T-cell (primary cell): ENCODE data around the gene LINC00305. TPM values are rescaled to one million over a fixed set of nuclear protein-coding genes. Genes with fewer than 3 reads are reported as not detected.

Experiments used
- ATAC-seq, 4 experiments: fragments of 200-7000 bp in 3 of 4; fragments of 150-1000 bp in 1 of 4; cut with Tn5 transposase; replicated peaks in 1 of 4; 1 replicate in 3 of 4; 2 replicates in 1 of 4; pipeline ENCODE4 v1.10.0; 2021; ENCODE audit warnings: moderate library complexity in 3 of 4, mild to moderate bottlenecking in 2 of 4, moderate number of reproducible peaks in 1 of 4
- CTCF ChIA-PET, 2 donors: fragments of 300-600 bp; sonication (Branson Sonifier 250); formaldehyde crosslinking; loops; one replicate each; lab custom pipeline; 2022; ENCODE audit warnings: antibody characterized with exemption in 2 of 2; lab: Charles Lee
- POLR2A ChIA-PET, 2 donors: fragments of 300-600 bp; sonication (Branson Sonifier 250); formaldehyde crosslinking; loops; one replicate each; lab custom pipeline; 2022; ENCODE audit warnings: antibody characterized with exemption in 2 of 2; lab: Charles Lee
- DNase-seq, 35 experiments: peaks; one replicate each; pipeline versions ENCODE4 v3.0.0 to v3.0.0-alpha.2; 2013 to 2023
- H3K27ac ChIP-seq: one replicate; pipeline ENCODE4 v1.5.1; 2013; ENCODE audit warnings: low read length
- H3K27me3 ChIP-seq, 2 experiments: replicated peaks in 1 of 2; 1 replicate in 1 of 2; 2 replicates in 1 of 2; pipeline versions ENCODE4 v1.6.1 to v1.7.0; 2013; ENCODE audit warnings: low read length in 1 of 2, mixed read lengths in 1 of 2; ENCODE audit not compliant: control insufficient read depth in 2 of 2, insufficient read depth in 2 of 2; ENCODE audit errors: extremely low read depth in 1 of 2
- H3K36me3 ChIP-seq, 2 donors: 1 replicate in 1 of 2; 2 replicates in 1 of 2; pipeline versions ENCODE4 v1.6.1 to v1.7.0; 2013; ENCODE audit warnings: low read length in 1 of 2; ENCODE audit not compliant: control insufficient read depth in 2 of 2, insufficient read depth in 1 of 2; ENCODE audit errors: extremely low read depth in 1 of 2
- H3K4me1 ChIP-seq, 2 experiments: 1 replicate in 1 of 2; 2 replicates in 1 of 2; pipeline versions ENCODE4 v1.6.1 to v1.7.0; 2013; ENCODE audit warnings: low read length in 2 of 2, mixed read lengths in 1 of 2; ENCODE audit not compliant: insufficient read depth in 2 of 2, control insufficient read depth in 1 of 2; ENCODE audit errors: extremely low read depth in 1 of 2
- H3K4me3 ChIP-seq, 2 donors: 1 replicate in 1 of 2; 2 replicates in 1 of 2; pipeline versions ENCODE4 v1.5.1 to v1.7.0; 2013; ENCODE audit warnings: mild to moderate bottlenecking in 2 of 2, low read length in 1 of 2, moderate library complexity in 1 of 2; ENCODE audit not compliant: control insufficient read depth in 1 of 2; ENCODE audit errors: extremely low read depth in 1 of 2
- H3K9me3 ChIP-seq: 2 replicates; pipeline ENCODE4 v1.7.0; 2013
- H3K27ac Mint-ChIP-seq, 2 donors: one replicate each; pipeline ENCODE4 v1.8.0; 2020 to 2021; ENCODE audit warnings: mild to moderate bottlenecking in 2 of 2, mixed read lengths in 2 of 2
- H3K27me3 Mint-ChIP-seq, 2 donors: one replicate each; pipeline ENCODE4 v1.8.0; 2021 to 2022; ENCODE audit warnings: mixed read lengths in 2 of 2
- H3K36me3 Mint-ChIP-seq: one replicate; pipeline ENCODE4 v1.8.0; 2021; ENCODE audit warnings: mixed read lengths
- H3K4me1 Mint-ChIP-seq, 3 donors: one replicate each; pipeline ENCODE4 v1.8.0; 2020 to 2022; ENCODE audit warnings: mixed read lengths in 3 of 3, mild to moderate bottlenecking in 1 of 3
- H3K4me3 Mint-ChIP-seq, 3 donors: one replicate each; pipeline ENCODE4 v1.8.0; 2020 to 2022; ENCODE audit warnings: mild to moderate bottlenecking in 3 of 3, mixed read lengths in 3 of 3, moderate library complexity in 3 of 3
- H3K9me3 Mint-ChIP-seq, 3 donors: one replicate each; pipeline ENCODE4 v1.8.0; 2020 to 2022; ENCODE audit warnings: mixed read lengths in 3 of 3
- WGBS: methylation state at CpG from one replicate; pipeline ENCODE4 v1.1.5; 2013; ENCODE audit warnings: missing lambda C conversion rate; ENCODE audit not compliant: insufficient coverage; 5-methylcytosine and 5-hydroxymethylcytosine counted together
- total RNA-seq, 35 experiments: library from RNA in 6 of 35; stranded (reverse) in 6 of 35; fragments of 120-200 nt in 1 of 35; gene quantifications; one replicate each; pipeline versions ENCODE4 v1.2.1 to v1.2.4 and lab custom pipeline; 2013 to 2026

Gene LINC00305
- total RNA-seq, 5 donors from 2014 or later (not counting 1 experiment from before 2014, with no cell fraction given), result not detected

DNA sequence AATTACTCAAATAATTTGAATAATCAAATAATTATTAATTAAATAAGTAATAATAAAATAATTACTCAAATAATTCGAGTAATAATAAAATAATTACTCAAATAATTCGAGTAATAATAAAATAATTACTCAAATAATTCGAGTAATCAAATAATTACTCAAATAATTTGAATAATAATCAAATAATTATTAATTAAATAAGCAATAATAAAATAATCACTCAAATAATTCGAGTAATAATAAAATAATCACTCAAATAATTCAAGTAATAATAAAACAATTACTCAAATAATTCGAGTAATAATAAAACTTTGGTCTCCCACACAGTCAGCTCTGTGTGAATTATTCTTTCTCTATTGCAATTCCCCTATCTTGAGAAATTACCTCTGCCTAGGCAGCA is 30.0 kb upstream of the LINC00305 start:
- Mint-ChIP-seq H3K27ac (no peak overlapping the region), H3K36me3 (no peaks in the 10 kb centered on the region), H3K4me3 (no peak overlapping the region), H3K4me1 (no peaks in the 10 kb centered on the region), H3K9me3 (peaks cover 0 to 5% (median 4%) of the 10 kb centered on the region in 3 donors), H3K27me3 (peaks cover 0 to 6% of the 10 kb centered on the region in 2 donors)
- no CpG with 5 or more reads among the region's 5 CpGs for WGBS
- Histone ChIP-seq H3K27me3 (no peaks in the 10 kb centered on the region), H3K4me3 (no peak overlapping the region), H3K9me3 (no peaks in the 10 kb centered on the region), H3K27ac (no peak overlapping the region), H3K4me1 (no peaks in the 10 kb centered on the region), H3K36me3 (no peaks in the 10 kb centered on the region)
- ChIA-PET POLR2A (no interaction called here), CTCF (no interaction called here)
- ATAC-seq (no peak), DNase-seq (no peak)

DNA sequence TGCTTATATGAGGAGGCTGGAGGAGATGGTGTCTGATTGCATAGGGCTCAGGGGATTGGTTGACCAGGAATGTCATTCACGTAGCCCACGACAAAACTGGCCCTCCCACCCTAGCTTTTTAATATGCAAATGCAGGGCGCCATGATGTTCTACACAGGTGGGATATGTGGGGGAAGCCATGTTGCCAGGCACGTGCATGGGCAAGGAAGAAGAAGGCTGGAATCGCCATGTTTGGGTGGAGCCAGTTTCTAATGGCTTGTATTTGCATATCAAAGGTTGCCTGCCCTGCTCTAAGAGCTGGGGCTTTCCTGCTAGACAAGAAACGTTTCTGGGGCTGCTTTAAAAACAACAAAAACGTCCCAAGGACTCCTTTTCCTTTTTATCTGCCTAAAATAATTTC is 26.5 kb upstream of the LINC00305 start:
- Histone ChIP-seq H3K9me3 (no peaks in the 10 kb centered on the region), H3K36me3 (no peaks in the 10 kb centered on the region), H3K27me3 (no peaks in the 10 kb centered on the region), H3K4me3 (no peak overlapping the region), H3K4me1 (no peaks in the 10 kb centered on the region), H3K27ac (no peak overlapping the region)
- Mint-ChIP-seq H3K4me3 (no peak overlapping the region), H3K27me3 (no peaks in the 10 kb centered on the region), H3K36me3 (no peaks in the 10 kb centered on the region), H3K4me1 (no peaks in the 10 kb centered on the region), H3K27ac (no peak overlapping the region), H3K9me3 (peaks cover 0 to 8% (median 4%) of the 10 kb centered on the region in 3 donors)
- DNase-seq (no peak), ATAC-seq (no peak)
- CTCF ChIA-PET, result no interaction called here
- POLR2A ChIA-PET, result no interaction called here
- 46% methylated on average over 5 of the region's 7 CpGs for WGBS

DNA sequence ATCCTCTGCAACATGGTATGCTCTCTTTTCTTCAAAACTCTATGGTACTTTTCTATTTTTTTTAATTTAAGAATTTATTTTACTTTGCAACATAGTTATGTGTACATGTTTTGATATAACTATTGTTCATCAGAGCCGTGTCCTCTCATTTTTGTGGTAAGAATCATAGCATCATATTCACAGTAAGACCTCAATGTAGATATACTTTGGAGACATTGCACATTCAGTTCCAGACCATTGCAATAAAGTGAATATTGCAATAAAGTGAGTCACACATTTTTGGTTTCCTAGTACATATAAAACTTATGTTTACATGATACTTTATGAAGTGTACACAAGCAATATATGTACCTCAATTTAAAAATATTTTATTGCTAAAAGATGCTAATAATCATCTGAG is 22.7 kb upstream of the LINC00305 start:
- ATAC-seq (no peak), DNase-seq (no peak)
- no peaks in the 10 kb centered on the region for H3K27me3 ChIP-seq
- no peaks in the 10 kb centered on the region for H3K4me1 Mint-ChIP-seq
- H3K27ac Mint-ChIP-seq, result no peak overlapping the region
- H3K27ac ChIP-seq, result no peak overlapping the region
- peaks cover 0 to 8% (median 4%) of the 10 kb centered on the region in 3 donors for H3K9me3 Mint-ChIP-seq
- no peaks in the 10 kb centered on the region for H3K4me1 ChIP-seq
- WGBS, result no CpG with 5 or more reads among the region's 1 CpG
- no peaks in the 10 kb centered on the region for H3K27me3 Mint-ChIP-seq
- no peak overlapping the region for H3K4me3 Mint-ChIP-seq
- POLR2A ChIA-PET, result no interaction called here
- no peak overlapping the region for H3K4me3 ChIP-seq
- CTCF ChIA-PET, result no interaction called here
- no peaks in the 10 kb centered on the region for H3K9me3 ChIP-seq
- H3K36me3 Mint-ChIP-seq, result no peaks in the 10 kb centered on the region
- no peaks in the 10 kb centered on the region for H3K36me3 ChIP-seq

DNA sequence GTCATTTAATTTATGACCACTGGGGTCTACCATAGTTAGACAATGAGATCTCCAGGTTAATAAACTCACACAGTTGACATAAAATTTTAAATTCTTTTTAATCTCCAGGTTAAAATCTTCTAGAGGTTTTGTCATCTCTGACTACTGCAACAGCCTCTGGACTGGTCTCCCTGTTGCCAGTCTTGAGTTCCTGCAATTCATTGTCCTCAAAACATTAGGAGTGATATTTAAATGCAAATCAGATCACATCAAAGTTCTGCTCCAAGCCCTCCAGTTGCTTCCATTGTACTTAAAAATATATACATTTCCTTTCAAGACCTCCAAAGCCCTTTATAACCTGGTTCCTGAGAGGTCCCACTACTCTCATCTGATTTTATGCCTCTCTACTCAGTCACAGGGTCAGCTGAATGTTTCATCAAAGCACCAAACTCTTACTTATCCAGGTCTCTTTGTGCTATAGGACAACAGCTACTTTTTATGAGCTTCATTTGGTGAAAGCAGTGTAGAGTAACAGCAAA is 18.6 kb upstream of the LINC00305 start:
- H3K36me3 Mint-ChIP-seq, result no peaks in the 10 kb centered on the region
- no peaks in the 10 kb centered on the region for H3K4me1 Mint-ChIP-seq
- POLR2A ChIA-PET, result no interaction called here
- DNase-seq (no peak), ATAC-seq (no peak)
- peaks cover 0 to 4% (median 1%) of the 10 kb centered on the region in 3 donors for H3K9me3 Mint-ChIP-seq
- no peak overlapping the region for H3K27ac Mint-ChIP-seq
- Histone ChIP-seq H3K9me3 (no peaks in the 10 kb centered on the region), H3K4me1 (no peaks in the 10 kb centered on the region), H3K27me3 (no peaks in the 10 kb centered on the region), H3K36me3 (no peaks in the 10 kb centered on the region), H3K27ac (no peak overlapping the region), H3K4me3 (no peak overlapping the region)
- H3K4me3 Mint-ChIP-seq, result no peak overlapping the region
- H3K27me3 Mint-ChIP-seq, result no peaks in the 10 kb centered on the region
- CTCF ChIA-PET, result no interaction called here

DNA sequence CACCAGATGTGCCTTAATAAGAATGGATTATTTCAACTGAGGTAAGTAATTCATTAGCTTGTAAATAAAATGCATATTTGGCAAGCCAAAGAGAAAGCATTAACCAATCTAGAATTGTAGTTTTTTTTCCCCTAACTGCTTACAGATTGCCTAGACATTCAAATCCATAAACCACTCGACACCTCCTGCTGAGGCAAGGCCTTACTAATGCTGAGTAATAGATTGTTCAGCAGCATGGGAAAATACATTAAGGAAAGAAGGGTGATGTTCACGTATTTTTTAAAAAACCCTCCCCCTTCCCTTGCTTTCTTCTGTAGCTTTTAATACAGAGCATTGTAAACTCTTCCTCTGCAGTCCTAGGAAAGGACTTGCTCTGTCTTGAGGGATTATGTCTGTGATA is 17.0 kb upstream of the LINC00305 start:
- no peaks in the 10 kb centered on the region for H3K4me1 ChIP-seq
- H3K4me1 Mint-ChIP-seq, result no peaks in the 10 kb centered on the region
- CTCF ChIA-PET, result interaction anchor here in 1 of 2 donors (0.6 kb wide), 1 partner anchor 49 kb away, joined by 3 read pairs; no protein-coding TSS in a partner anchor
- H3K9me3 ChIP-seq, result no peaks in the 10 kb centered on the region
- no peak overlapping the region for H3K4me3 ChIP-seq
- H3K27ac Mint-ChIP-seq, result no peak overlapping the region
- no peaks in the 10 kb centered on the region for H3K27me3 ChIP-seq
- DNase-seq (no peak), ATAC-seq (no peak)
- no peak overlapping the region for H3K27ac ChIP-seq
- POLR2A ChIA-PET, result no interaction called here
- no peak overlapping the region for H3K4me3 Mint-ChIP-seq
- H3K36me3 ChIP-seq, result no peaks in the 10 kb centered on the region
- H3K36me3 Mint-ChIP-seq, result no peaks in the 10 kb centered on the region
- no peaks in the 10 kb centered on the region for H3K27me3 Mint-ChIP-seq
- WGBS, result no CpG with 5 or more reads among the region's 2 CpGs
- peaks cover 0 to 4% (median 0%) of the 10 kb centered on the region in 3 donors for H3K9me3 Mint-ChIP-seq

DNA sequence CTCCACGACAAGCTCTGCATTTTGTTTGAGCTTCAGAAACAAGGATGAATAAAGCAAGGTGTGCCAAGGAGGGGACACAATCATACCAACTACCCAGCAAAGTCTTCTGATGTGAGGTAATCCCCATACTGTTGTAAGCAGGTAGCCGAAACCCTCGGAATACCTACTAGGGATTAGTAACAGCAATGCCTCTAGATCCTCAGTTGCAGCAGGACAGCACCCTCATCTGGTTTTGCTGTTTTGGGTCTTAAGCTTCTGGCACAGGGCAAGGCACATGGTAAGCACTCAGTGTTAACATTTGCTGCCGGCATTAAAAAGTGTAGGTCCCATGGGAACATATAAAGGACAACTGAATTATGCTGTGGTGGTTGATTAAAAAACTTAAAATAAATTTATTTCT is 16.0 kb upstream of the LINC00305 start:
- ATAC-seq (no peak), DNase-seq (no peak)
- no peaks in the 10 kb centered on the region for H3K36me3 ChIP-seq
- WGBS, result 85% methylated on average over 2 of the region's 4 CpGs
- H3K4me3 Mint-ChIP-seq, result no peak overlapping the region
- no peak overlapping the region for H3K27ac Mint-ChIP-seq
- POLR2A ChIA-PET, result no interaction called here
- no peaks in the 10 kb centered on the region for H3K36me3 Mint-ChIP-seq
- peaks cover 0 to 4% (median 0%) of the 10 kb centered on the region in 3 donors for H3K9me3 Mint-ChIP-seq
- H3K4me1 Mint-ChIP-seq, result no peaks in the 10 kb centered on the region
- H3K4me3 ChIP-seq, result no peak overlapping the region
- H3K27me3 Mint-ChIP-seq, result no peaks in the 10 kb centered on the region
- no peaks in the 10 kb centered on the region for H3K27me3 ChIP-seq
- no peak overlapping the region for H3K27ac ChIP-seq
- H3K9me3 ChIP-seq, result no peaks in the 10 kb centered on the region
- CTCF ChIA-PET, result interaction anchor here in 1 of 2 donors (0.6 kb wide), 1 partner anchor 1344 kb away, joined by 3 read pairs; no protein-coding TSS in a partner anchor
- no peaks in the 10 kb centered on the region for H3K4me1 ChIP-seq
